ENCODE results near the gene VSIG8.

DNA sequence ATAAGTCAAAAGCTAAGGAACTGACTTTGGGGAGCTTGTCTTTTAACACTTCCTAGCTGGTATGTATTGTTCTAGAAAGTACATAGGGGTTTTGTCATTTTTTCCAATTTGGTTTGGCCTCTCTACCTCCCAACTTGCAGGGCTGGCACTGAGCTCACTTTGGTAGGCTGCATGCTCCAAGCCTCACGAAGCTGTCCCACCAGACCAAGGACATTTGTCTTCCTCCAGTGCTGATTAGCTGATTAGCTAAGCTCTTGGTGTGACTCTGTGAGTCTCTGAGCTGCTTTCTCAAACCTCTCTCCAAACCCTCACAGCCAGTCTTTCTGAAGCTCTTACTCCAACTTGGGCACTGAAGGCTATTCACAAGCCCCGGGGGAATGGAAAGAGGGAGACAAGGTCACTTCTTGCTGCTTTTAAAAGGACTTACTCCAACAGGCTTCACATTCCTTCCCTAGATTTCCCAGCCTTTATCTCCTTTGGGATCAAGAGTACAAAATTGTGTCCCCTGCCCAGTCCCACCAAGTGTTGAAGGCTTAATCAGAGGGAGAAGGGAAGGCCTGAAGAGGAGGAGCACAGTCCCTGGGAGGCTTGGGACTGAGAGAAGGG, 38.4 kb upstream of the VSIG8 start:
- TF ChIP-seq FOS (IDR thresholded peaks at IDR 0.05; ENCODE audit: extremely low read depth, insufficient read length) (no peak), SIN3A (IDR thresholded peaks at IDR 0.05; ENCODE audit: borderline replicate concordance in 2 of 2, control insufficient read depth in 1 of 2, low read depth in 2 of 2, low read length in 2 of 2) (no peak), POLR2H (tag; IDR thresholded peaks at IDR 0.05; ENCODE audit: low read depth) (no peak), EGR1 (conservative IDR thresholded peaks at IDR 0.05) (no peak), POLR3A (IDR thresholded peaks at IDR 0.05; ENCODE audit: borderline replicate concordance, extremely low read depth, insufficient read depth, insufficient read length) (no peak)
- TF ChIP-seq, protein P1, sequence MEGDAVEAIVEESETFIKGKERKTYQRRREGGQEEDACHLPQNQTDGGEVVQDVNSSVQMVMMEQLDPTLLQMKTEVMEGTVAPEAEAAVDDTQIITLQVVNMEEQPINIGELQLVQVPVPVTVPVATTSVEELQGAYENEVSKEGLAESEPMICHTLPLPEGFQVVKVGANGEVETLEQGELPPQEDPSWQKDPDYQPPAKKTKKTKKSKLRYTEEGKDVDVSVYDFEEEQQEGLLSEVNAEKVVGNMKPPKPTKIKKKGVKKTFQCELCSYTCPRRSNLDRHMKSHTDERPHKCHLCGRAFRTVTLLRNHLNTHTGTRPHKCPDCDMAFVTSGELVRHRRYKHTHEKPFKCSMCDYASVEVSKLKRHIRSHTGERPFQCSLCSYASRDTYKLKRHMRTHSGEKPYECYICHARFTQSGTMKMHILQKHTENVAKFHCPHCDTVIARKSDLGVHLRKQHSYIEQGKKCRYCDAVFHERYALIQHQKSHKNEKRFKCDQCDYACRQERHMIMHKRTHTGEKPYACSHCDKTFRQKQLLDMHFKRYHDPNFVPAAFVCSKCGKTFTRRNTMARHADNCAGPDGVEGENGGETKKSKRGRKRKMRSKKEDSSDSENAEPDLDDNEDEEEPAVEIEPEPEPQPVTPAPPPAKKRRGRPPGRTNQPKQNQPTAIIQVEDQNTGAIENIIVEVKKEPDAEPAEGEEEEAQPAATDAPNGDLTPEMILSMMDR (IDR thresholded peaks at IDR 0.05 in 2 of 3, conservative IDR thresholded peaks at IDR 0.05 in 1 of 3; ENCODE audit: insufficient read depth in 2 of 3, low read depth in 1 of 3, low read length in 3 of 3) = no peak
- TF ChIP-seq, protein P2, sequence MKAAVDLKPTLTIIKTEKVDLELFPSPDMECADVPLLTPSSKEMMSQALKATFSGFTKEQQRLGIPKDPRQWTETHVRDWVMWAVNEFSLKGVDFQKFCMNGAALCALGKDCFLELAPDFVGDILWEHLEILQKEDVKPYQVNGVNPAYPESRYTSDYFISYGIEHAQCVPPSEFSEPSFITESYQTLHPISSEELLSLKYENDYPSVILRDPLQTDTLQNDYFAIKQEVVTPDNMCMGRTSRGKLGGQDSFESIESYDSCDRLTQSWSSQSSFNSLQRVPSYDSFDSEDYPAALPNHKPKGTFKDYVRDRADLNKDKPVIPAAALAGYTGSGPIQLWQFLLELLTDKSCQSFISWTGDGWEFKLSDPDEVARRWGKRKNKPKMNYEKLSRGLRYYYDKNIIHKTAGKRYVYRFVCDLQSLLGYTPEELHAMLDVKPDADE (conservative IDR thresholded peaks at IDR 0.05; ENCODE audit: control insufficient read depth, low read depth, low read length) = no peak
- TF ChIP-seq, protein P3, sequence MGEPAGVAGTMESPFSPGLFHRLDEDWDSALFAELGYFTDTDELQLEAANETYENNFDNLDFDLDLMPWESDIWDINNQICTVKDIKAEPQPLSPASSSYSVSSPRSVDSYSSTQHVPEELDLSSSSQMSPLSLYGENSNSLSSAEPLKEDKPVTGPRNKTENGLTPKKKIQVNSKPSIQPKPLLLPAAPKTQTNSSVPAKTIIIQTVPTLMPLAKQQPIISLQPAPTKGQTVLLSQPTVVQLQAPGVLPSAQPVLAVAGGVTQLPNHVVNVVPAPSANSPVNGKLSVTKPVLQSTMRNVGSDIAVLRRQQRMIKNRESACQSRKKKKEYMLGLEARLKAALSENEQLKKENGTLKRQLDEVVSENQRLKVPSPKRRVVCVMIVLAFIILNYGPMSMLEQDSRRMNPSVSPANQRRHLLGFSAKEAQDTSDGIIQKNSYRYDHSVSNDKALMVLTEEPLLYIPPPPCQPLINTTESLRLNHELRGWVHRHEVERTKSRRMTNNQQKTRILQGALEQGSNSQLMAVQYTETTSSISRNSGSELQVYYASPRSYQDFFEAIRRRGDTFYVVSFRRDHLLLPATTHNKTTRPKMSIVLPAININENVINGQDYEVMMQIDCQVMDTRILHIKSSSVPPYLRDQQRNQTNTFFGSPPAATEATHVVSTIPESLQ (CRISPR knock-in tag; IDR thresholded peaks at IDR 0.05) = no peak

Measured in K562 (cell line).